SK-N-DZ (cell line): ENCODE data around the gene KISS1R.

ENCODE experiments used
- DNase-seq: peaks from one replicate; pipeline ENCODE4 v3.0.0-alpha.2; 2015; ENCODE audit warnings: low spot score

The KISS1R gene

DNA sequence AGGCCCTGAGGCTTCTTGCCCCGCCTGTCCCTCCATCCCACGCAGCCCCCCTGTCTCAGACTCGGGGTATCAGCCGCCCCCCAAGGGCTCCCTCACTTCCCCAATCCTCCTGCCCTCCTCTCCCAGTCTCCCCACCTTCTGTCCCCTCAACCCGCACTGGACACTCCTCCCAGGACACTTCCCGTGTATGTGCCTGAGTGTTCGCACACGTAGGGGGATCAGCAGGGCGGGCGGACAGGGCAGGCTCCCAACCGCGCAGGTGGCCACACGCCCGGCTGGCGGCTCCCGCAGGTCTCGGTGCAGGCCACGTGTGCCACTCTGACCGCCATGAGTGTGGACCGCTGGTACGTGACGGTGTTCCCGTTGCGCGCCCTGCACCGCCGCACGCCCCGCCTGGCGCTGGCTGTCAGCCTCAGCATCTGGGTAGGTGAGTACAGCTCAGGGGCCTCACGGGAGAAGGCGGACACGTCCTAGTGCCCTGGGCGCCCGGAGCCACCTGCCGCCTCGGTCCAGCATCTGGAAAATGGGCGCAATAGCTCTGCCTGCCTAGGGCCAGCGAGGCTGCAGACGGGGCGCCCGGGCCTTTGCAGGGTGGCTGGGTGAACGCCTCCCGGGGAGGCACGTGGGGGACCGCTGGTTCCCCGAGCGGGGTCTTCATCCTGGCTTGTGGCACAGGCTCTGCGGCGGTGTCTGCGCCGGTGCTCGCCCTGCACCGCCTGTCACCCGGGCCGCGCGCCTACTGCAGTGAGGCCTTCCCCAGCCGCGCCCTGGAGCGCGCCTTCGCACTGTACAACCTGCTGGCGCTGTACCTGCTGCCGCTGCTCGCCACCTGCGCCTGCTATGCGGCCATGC is 2.3 kb downstream of the KISS1R start:
- no peak for DNase-seq

GRCh38 chr19:920051-920864 is 3.1 kb downstream of the KISS1R start:
- DNase-seq = no peak

- DNase-seq = peak; percentile 61
Measured at GRCh38 chr19:924553-925086, 7.5 kb downstream of the KISS1R start.

DNA sequence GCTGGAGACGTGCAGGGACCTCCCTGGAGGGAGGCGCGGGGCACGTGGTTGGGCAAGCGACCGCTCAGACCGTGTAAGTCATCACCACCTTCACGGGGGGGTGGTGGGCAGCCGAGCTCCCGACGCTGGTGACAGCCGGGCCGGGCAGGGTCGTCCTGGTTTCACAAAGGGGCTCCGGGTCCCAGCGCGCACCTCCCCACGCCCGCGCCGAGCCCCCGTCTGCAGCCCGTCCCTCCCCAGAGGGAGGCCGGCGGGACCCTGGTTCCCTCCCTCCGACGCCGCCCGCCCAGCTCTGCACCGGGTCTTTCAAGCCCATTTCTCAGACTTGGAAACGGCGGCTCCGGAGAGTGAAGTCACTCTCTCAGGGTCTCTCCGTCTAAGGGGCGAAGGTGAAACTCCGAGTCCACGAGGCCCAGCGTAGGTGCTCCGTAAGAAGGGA is 8.0 kb downstream of the KISS1R start:
- peak; percentile 75 for DNase-seq

- DNase-seq = peak; percentile 95
Measured at GRCh38 chr19:925526-926322, 8.6 kb downstream of the KISS1R start, which contains the start of gene ARID3A. Gene ARID3A, plus strand, starts transcription at chr19:926035. Its CDS starts 3,494 bp downstream, at chr19:929529.

- no peak for DNase-seq
Measured at GRCh38 chr19:926323-926588, 9.1 kb downstream of the KISS1R start.

DNA sequence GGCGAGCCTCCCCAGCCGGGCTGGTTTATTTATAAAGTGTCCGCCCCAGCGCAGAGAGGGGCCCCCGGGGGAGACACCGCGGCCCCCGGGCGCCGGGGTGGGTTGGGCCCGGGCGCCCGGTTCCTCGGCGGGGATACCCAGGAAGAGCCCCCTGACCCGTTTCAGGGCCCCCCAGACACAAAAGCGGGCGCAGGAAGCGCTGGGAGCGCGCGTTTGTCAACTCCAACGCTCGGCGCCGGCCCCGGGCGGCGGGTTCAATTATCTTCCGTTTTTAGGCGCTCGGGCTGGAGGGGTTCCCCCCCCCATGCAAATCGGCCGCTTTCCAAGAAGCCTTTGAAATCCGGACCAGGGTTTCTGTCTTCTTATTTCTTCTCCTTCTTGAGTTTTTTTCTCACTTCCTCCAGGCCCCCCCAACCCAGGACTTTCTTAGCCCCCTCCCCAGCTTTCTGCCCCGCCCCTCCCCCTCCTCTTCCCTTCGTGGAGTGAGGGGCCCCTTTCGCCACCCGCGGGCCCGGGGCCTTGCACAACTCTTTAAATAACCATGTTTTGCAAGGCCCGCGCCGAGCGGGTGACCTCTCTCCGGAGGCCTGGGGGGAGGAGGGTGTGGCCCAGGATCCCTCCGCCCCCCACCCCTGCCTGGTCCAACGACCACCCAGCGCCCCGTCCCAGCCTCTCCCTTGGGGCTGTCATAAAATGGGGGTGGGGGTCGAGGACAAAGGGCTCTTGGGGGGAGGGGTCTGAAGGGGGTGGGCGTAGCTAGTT is 9.6 kb downstream of the KISS1R start:
- no peak for DNase-seq

DNA sequence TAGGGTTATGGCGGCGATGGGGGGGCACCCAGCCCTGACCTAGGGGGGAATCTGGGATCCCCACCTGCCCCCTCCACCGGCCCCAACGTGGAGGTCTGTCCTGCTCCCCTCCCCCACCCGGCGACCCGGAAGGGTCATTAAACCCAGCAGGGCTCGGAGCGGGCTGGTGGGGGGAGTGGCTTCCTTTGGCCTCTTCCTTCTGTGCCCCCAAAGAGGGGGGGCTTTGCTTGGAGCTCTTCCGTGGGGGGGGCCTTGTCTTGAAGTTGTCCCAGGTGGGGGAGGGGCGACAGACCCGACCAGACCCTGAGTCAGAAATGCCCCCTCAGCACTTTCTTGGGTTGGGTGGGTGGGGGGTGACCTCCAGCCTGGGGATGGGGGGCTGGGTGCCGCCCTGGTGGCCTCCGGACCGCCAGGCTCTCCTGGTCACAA is 10.2 kb downstream of the KISS1R start:
- no peak for DNase-seq

DNA sequence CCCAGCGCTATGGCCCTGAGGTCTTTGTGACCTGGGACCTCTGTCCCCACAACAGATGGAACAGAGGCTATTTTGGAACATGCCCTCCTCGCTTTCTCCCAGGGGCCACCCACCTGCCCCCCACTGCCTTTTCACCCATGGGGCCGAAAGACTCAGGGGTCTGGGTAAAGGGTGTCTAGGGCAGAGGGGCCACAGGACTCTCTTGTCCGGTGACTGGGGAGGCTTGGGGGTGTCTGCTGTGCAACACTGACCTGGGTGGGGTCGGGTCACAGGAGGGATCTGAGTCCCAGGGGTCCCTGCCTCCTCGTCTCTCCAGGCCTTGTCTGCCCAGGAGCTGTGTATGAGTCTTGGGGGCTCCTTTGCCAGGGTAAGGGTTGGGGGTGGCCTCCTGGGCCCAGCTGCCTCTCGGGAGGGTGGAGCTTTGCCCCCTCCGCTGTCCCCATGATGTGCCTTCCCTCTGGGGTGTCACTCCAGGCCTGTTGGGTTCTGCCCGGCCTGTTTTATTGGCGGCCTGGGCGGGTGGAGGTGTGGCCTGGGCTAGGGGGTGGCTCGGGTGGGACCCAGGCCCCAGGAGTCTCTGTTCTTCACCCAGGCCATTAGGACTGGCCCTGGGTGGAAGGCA is 10.8 kb downstream of the KISS1R start:
- DNase-seq = no peak

DNA sequence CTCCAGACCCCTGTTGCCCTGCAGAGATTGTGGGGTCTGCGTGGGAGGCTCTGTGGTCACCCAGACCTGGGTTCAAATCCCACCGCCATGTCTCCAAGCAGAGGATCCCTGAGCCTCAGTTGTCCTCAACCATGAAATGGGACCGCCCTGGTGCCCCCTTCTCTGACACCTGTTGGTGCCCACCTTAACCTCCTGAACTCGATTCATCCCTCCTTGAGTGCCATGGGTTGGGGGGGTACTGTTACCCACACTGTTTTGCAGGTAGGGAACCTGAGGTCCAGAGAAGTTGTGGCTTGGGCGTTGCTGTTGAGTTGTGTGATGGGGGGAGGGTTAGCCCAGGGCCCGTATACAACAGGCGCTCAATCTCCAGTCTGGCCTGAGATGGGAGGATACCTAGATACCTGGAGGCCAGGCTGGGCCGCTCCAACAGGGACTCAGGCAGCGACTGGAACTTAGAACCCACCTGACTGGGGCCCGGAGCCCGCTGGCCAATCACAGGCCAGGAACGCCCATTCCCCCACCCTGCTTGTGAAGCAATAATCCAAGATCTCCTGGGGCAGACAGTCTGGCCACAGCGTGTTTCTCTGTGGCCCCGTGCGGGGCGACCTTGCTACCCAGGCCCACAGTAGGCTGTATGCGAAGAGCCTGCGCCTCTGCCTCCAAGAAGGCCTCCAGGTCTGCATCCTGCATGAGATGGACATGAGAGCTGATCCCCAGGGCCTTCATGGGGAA is 11.5 kb downstream of the KISS1R start:
- no peak for DNase-seq

DNA sequence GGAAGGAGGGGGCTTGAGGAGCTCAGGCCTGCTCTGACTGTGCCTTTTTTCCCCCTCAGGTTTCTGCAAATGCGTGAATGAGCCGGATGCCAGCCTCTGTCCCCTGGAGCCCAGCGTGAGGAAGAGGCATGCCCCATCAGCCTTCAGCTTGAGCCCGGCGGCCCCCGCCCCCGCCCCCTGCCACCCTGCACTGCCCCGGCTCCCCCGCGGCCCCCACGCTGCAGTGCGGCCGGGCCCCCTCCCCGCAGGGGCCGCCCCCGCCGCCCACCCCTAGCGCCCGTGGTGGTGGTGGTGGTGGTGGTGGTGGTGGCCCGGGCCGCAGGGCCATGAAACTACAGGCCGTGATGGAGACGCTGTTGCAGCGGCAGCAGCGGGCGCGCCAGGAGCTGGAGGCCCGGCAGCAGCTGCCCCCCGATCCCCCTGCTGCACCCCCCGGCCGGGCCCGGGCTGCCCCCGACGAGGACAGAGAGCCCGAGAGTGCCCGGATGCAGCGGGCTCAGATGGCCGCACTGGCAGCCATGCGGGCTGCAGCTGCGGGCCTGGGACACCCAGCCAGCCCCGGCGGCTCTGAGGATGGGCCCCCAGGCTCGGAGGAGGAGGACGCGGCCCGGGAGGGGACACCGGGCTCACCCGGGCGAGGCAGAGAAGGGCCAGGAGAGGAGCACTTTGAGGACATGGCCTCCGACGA is 12.2 kb downstream of the KISS1R start:
- DNase-seq = no peak

DNA sequence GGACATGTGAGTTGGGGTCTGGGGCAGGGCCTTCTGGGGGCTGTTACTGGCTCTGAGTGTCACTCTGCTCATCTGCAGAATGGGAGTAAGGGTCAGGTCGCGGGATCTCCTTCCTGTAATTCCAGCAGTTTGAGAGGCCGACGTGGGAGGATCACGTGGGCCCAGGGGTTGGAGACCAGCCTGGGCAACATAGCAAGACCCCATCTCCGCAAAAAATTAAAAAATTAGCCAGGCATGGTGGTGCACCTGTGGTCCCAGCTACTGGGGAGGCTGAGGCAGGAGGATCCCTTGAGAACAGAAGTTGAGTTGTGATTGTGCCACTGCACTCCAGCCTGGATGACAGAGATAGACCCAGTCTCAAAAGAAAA is 12.7 kb downstream of the KISS1R start:
- no peak for DNase-seq

- no peak for DNase-seq
Measured at GRCh38 chr19:931860-932647, 14.9 kb downstream of the KISS1R start.

- peak; percentile 67 for DNase-seq
Measured at GRCh38 chr19:932648-933552, 15.8 kb downstream of the KISS1R start.

- DNase-seq = no peak
Measured at GRCh38 chr19:933553-933882, 16.4 kb downstream of the KISS1R start.

DNA sequence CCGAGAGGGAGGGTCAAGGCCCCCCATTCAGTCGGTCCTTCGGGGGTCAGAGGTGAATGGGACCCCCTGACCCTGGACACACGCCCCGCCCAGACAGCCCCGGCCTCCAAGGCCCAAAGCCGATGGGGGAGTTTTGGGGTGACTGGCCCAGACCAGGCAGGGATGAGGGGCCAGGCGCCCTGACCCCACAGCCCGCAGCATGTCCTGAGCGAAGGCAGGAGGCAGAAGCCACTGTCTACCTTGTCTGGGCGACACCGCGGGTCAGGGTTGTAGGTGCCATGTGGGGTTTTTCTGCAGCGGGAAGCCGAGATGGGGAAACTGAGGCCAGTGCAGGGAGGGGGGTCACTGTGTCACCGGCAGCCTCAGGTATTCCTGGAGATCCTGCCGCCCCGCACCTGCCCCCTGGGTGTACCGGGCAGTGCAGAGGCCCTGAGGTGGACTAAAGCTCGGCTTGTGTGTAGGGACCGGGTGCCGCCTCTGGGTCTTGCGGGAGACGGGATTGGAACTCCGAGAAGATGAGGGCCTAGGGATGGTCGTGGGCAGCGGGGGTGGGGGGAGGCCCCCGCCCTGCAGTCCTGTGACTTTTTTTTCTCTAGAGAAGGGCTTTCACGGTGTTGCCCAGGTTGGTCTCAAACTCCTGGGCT is 17.2 kb downstream of the KISS1R start:
- DNase-seq = no peak

DNA sequence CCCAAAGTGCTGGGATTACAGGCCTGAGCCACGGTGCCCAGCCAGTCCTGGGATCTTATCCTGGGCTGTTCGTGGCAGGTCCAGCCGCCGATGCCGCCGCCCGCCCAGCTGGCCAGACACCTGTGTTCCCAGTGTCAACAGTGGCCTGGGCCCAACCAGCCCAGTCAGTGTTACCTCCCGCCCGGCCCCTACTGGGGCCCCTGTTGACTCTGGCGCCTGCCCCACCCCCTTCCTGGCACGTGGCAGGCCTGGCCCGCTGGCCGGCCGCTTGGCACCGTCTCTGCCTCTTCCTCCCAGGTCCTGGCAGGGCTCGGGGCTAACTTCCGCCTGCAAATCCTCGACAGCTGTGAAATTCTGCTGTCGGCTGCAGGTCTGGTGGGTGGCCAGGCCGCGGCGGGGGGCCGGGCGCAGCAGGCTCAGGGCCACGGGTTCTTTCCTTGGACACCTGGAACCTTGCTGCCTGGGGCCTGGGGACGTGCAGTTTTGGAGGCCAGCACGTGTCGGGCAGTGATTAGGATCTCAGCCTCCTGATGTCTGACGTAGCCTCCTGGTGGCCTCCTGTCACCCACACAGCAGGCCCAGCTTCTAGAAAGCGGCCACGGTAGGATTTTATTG is 17.8 kb downstream of the KISS1R start:
- DNase-seq = no peak
